Ovary (tissue), 9 donors: ENCODE measurements around the gene MINDY1. TPM values are rescaled to one million over a fixed set of nuclear protein-coding genes. Genes with fewer than 3 reads are reported as not detected.

ENCODE experiments used
- DNase-seq, 5 donors: peaks; one replicate each; pipeline ENCODE4 v3.0.0-alpha.2; 2019 to 2020
- H3K27ac ChIP-seq, 2 donors: fragments of 200-600 bp; one replicate each; pipeline versions ENCODE4 v1.5.1 to v1.8.0; 2019 to 2022
- H3K27me3 ChIP-seq: fragments of 200-600 bp; one replicate; pipeline ENCODE4 v1.8.0; 2022
- H3K36me3 ChIP-seq: fragments of 200-600 bp; sonication (generic); one replicate; pipeline ENCODE4 v1.5.1; 2019
- H3K4me1 ChIP-seq: one replicate; pipeline ENCODE4 v1.8.1; 2013; ENCODE audit warnings: mild to moderate bottlenecking, moderate library complexity; ENCODE audit not compliant: insufficient read depth
- H3K4me3 ChIP-seq: fragments of 200-600 bp; sonication (generic); one replicate; pipeline ENCODE4 v1.5.1; 2017
- H3K9me3 ChIP-seq, 2 donors: fragments of 200-600 bp in 1 of 2; sonication (generic) in 1 of 2; one replicate each; pipeline versions ENCODE4 v1.5.1 to v1.8.1; 2013 to 2019; ENCODE audit warnings: mild to moderate bottlenecking in 1 of 2, moderate library complexity in 1 of 2
- CTCF ChIP-seq, 3 donors: fragments of 450-650 bp in 2 of 3; fragments of 200-600 bp in 1 of 3; IDR thresholded peaks; one replicate each; pipeline versions ENCODE4 v1.5.1 to v1.8.0; 2016 to 2022; ENCODE audit warnings: antibody characterized with exemption in 3 of 3, mild to moderate bottlenecking in 1 of 3
- EP300 ChIP-seq: sonication (generic); formaldehyde crosslinking; IDR thresholded peaks from one replicate; pipeline ENCODE4 v1.6.1; 2017; ENCODE audit warnings: antibody characterized with exemption
- POLR2A ChIP-seq: fragments of 450-650 bp; IDR thresholded peaks from one replicate; pipeline ENCODE4 v1.6.1; 2017; ENCODE audit warnings: antibody characterized with exemption, mild to moderate bottlenecking, moderate library complexity
- WGBS, 3 donors: extraction: QIAGEN DNeasy Blood & Tissue Kit in 1 of 3; methylation state at CpG; one replicate each; pipeline versions ENCODE4 v1.1.5 to v1.1.7; 2013 to 2017; 5-methylcytosine and 5-hydroxymethylcytosine counted together
- intact Hi-C, 4 donors: fragments of 100-400 bp; cut with DNase I; formaldehyde crosslinking; loops; one replicate each; pipeline versions ENCODE4 v1.11.0 to v1.15.1; 2022 to 2023
- polyA plus RNA-seq, 2 donors: library from polyadenylated mRNA; stranded (reverse); fragments of 200-250 nt in 1 of 2; fragments of 350-450 nt in 1 of 2; fragmentation: Illumina TruSeq in 1 of 2; extraction: RNeasy Lipid Tissue Mini Kit (QIAGEN cat#74804) in 1 of 2; gene quantifications; one replicate each; pipeline ENCODE4 v1.2.3, GENCODE V29; 2013 to 2014
- total RNA-seq, 7 donors: library from RNA; depleted of rRNA in 2 of 7; stranded (reverse); fragments of >200 nt in 2 of 7; fragmentation: NEBNext Ultra II Directional in 3 of 7; extraction: Animal tissue kit (Norgen Biotek cat#: 25700) in 3 of 7; gene quantifications; one replicate each; pipeline versions ENCODE4 v1.1.0 to v1.2.4, GENCODE V29; 2016 to 2023
- donor health status: DM: no; HTN: no; CAD: no; lungs with moderate emphysema.
- donor health status: DM: no; HTN: no; CAD: no.
- donor health status: Bipolar disorder and iron deficiency.
- donor health status: DM: yes; HTN: yes; CAD: no.
- donor health status: DM: no; HTN: no; CAD: no.
- donor health status: DM: yes; HTN: yes; CAD: no.

The MINDY1 gene
- total and polyA plus RNA-seq, 9 donors, result 17.1 to 35.6 (median 26.9) TPM

GRCh38 chr1:151026460-151026859, 19.8 kb upstream of the MINDY1 start:
- Histone ChIP-seq H3K36me3 (no peaks in the 10 kb centered on the region), H3K27me3 (no peaks in the 10 kb centered on the region), H3K27ac (no peak overlapping the region), H3K4me1 (no peaks in the 10 kb centered on the region), H3K4me3 (no peak overlapping the region), H3K9me3 (no peaks in the 10 kb centered on the region)
- no peak for DNase-seq
- intact Hi-C loops, result no loop called here
- no peak for TF ChIP-seq EP300
- no peak for TF ChIP-seq POLR2A
- no peak for TF ChIP-seq CTCF (IDR thresholded peaks at IDR 0.05)

- intact Hi-C loops, result loop anchor here in 2 of 4 donors (5.0 kb wide), 1 partner anchor 133 kb away; the partner anchor contains the start of gene TNFAIP8L2 (in 2 of the 2)
- 35 to 44% (median 39%) methylated on average over 6 of the region's 6 CpGs for WGBS, 3 donors
- DNase-seq, result peak; percentile 67 to 82 (median 81)
- Histone ChIP-seq H3K4me3 (no peak overlapping the region), H3K36me3 (no peaks in the 10 kb centered on the region), H3K9me3 (no peaks in the 10 kb centered on the region), H3K4me1 (no peaks in the 10 kb centered on the region), H3K27me3 (no peaks in the 10 kb centered on the region), H3K27ac (no peak overlapping the region)
- TF ChIP-seq CTCF (IDR thresholded peaks at IDR 0.05) (peak in 2 of 3 donors; percentile 40 to 59), POLR2A (no peak), EP300 (no peak)
Observed at GRCh38 chr1:151024540-151025146, 17.9 kb upstream of the MINDY1 start.

GRCh38 chr1:151013518-151013917, 6.8 kb upstream of the MINDY1 start:
- Histone ChIP-seq H3K4me3 (no peak overlapping the region), H3K36me3 (no peaks in the 10 kb centered on the region), H3K27me3 (no peaks in the 10 kb centered on the region), H3K4me1 (peaks cover 1% of the 10 kb centered on the region), H3K27ac (no peak overlapping the region), H3K9me3 (no peaks in the 10 kb centered on the region)
- DNase-seq, result peak in 1 of 5 donors; percentile 31
- intact Hi-C loops, result no loop called here
- TF ChIP-seq CTCF (IDR thresholded peaks at IDR 0.05) (no peak), EP300 (no peak), POLR2A (no peak)
- WGBS, 3 donors, result 13 to 19% (median 15%) methylated on average over 2 of the region's 2 CpGs

- H3K4me1 ChIP-seq, result peaks cover 1% of the 10 kb centered on the region
- H3K4me3 ChIP-seq, result no peak overlapping the region
- DNase-seq, result no peak
- no peak for TF ChIP-seq EP300
- TF ChIP-seq POLR2A, result no peak
- TF ChIP-seq CTCF (IDR thresholded peaks at IDR 0.05), result no peak
- whole genome bisulfite sequencing, 3 donors, result 82 to 85% (median 83%) methylated on average over 14 of the region's 14 CpGs
- no peaks in the 10 kb centered on the region for H3K9me3 ChIP-seq
- no peak overlapping the region for H3K27ac ChIP-seq
- H3K36me3 ChIP-seq, result no peaks in the 10 kb centered on the region
- no peaks in the 10 kb centered on the region for H3K27me3 ChIP-seq
- intact Hi-C loops, result no loop called here
Observed at GRCh38 chr1:151012684-151013471, 6.2 kb upstream of the MINDY1 start.
